B cell (primary cell): ENCODE results near the gene KPNB1. TPM values are rescaled to one million over a fixed set of nuclear protein-coding genes. Genes with fewer than 3 reads are reported as not detected.

Source experiments
- ATAC-seq: fragments of 200-7000 bp; cut with Tn5 transposase; one replicate; pipeline ENCODE4 v1.10.0; 2021; ENCODE audit warnings: low read depth, mild to moderate bottlenecking, moderate number of reproducible peaks, moderate library complexity
- CTCF ChIA-PET: fragments of 350-600 bp; sonication (Branson Sonifier 250); formaldehyde crosslinking; loops from one replicate; lab custom pipeline; 2021; ENCODE audit warnings: antibody characterized with exemption, inconsistent platforms; lab: Charles Lee
- POLR2A ChIA-PET: fragments of 350-600 bp; sonication (Branson Sonifier 250); formaldehyde crosslinking; loops from one replicate; lab custom pipeline; 2021; ENCODE audit warnings: antibody characterized with exemption; lab: Charles Lee
- DNase-seq: peaks from one replicate; pipeline ENCODE4 v3.0.0; 2013
- H2AFZ ChIP-seq: 2 replicates; pipeline ENCODE4 v1.6.1; 2012; ENCODE audit warnings: mild to moderate bottlenecking, low read depth, low read length; ENCODE audit not compliant: insufficient read depth, poor library complexity, severe bottlenecking
- H3K27ac ChIP-seq, 2 donors: 1 replicate in 1 of 2; 2 replicates in 1 of 2; pipeline ENCODE4 v1.5.1; 2012 to 2013; ENCODE audit warnings: low read length in 2 of 2, mild to moderate bottlenecking in 2 of 2, moderate library complexity in 1 of 2
- H3K27me3 ChIP-seq, 4 experiments: fragments of 200-600 bp in 1 of 4; sonication (generic) in 1 of 4; replicated peaks in 1 of 4; 1 replicate in 2 of 4; 2 replicates in 2 of 4; pipeline versions ENCODE4 v1.6.1 to v1.7.0; 2013 to 2016; ENCODE audit warnings: low read length in 3 of 4, mild to moderate bottlenecking in 2 of 4, mixed read lengths in 1 of 4, moderate library complexity in 1 of 4; ENCODE audit not compliant: insufficient read depth in 4 of 4, control insufficient read depth in 3 of 4; ENCODE audit errors: control extremely low read depth in 1 of 4
- H3K36me3 ChIP-seq, 2 experiments: replicated peaks in 1 of 2; 1 replicate in 1 of 2; 2 replicates in 1 of 2; pipeline versions ENCODE4 v1.6.1 to v1.7.1; 2013; ENCODE audit warnings: low read length in 1 of 2; ENCODE audit not compliant: insufficient read depth in 2 of 2, control insufficient read depth in 1 of 2; ENCODE audit errors: control extremely low read depth in 1 of 2, extremely low read depth in 1 of 2
- H3K4me1 ChIP-seq, 2 donors: fragments of 200-600 bp in 1 of 2; sonication (generic) in 1 of 2; 1 replicate in 1 of 2; 2 replicates in 1 of 2; pipeline versions ENCODE4 v1.5.1 to v1.6.1; 2013 to 2017; ENCODE audit warnings: low read length in 2 of 2; ENCODE audit not compliant: control insufficient read depth in 2 of 2, insufficient read depth in 2 of 2
- H3K4me2 ChIP-seq: replicated peaks from 2 replicates; pipeline ENCODE3; 2012; ENCODE audit warnings: mild to moderate bottlenecking, low read depth, low read length; ENCODE audit not compliant: poor library complexity, severe bottlenecking
- H3K4me3 ChIP-seq, 5 experiments: fragments of 200-600 bp in 1 of 5; sonication (generic) in 1 of 5; 1 replicate in 3 of 5; 2 replicates in 2 of 5; pipeline versions ENCODE4 v1.5.1 to v1.7.0; 2011 to 2016; ENCODE audit warnings: low read length in 4 of 5, mild to moderate bottlenecking in 4 of 5, low read depth in 2 of 5, control low read depth in 1 of 5, moderate library complexity in 1 of 5; ENCODE audit not compliant: insufficient read depth in 1 of 5; ENCODE audit errors: control extremely low read depth in 1 of 5, extremely low read depth in 1 of 5
- H3K79me2 ChIP-seq: fragments of 200-600 bp; sonication (generic); one replicate; pipeline ENCODE4 v1.6.0; 2016; ENCODE audit warnings: low read length; ENCODE audit not compliant: control insufficient read depth, insufficient read depth
- H3K9ac ChIP-seq: fragments of 200-600 bp; sonication (generic); 2 replicates; pipeline ENCODE4 v1.6.1; 2017; ENCODE audit warnings: mild to moderate bottlenecking, low read length, moderate library complexity
- H3K9me3 ChIP-seq, 3 donors: one replicate each; pipeline versions ENCODE4 v1.6.1 to v1.7.1; 2013; ENCODE audit warnings: low read length in 2 of 3; ENCODE audit not compliant: control insufficient read depth in 2 of 3, insufficient read depth in 1 of 3; ENCODE audit errors: control extremely low read depth in 1 of 3
- H4K20me1 ChIP-seq: 2 replicates; pipeline ENCODE4 v1.6.0; 2012; ENCODE audit warnings: mild to moderate bottlenecking, low read length; ENCODE audit not compliant: insufficient read depth, control insufficient read depth, poor library complexity, severe bottlenecking
- H3K27ac Mint-ChIP-seq: one replicate; pipeline ENCODE4 v1.8.0; 2021; ENCODE audit warnings: mixed read lengths
- H3K27me3 Mint-ChIP-seq: one replicate; pipeline ENCODE4 v1.8.0; 2021; ENCODE audit warnings: mixed read lengths
- H3K4me1 Mint-ChIP-seq: one replicate; pipeline ENCODE4 v1.8.0; 2021; ENCODE audit warnings: mixed read lengths
- H3K4me3 Mint-ChIP-seq: one replicate; pipeline ENCODE4 v1.8.0; 2021; ENCODE audit warnings: mixed read lengths
- H3K9me3 Mint-ChIP-seq: one replicate; pipeline ENCODE4 v1.8.0; 2022; ENCODE audit warnings: mixed read lengths; ENCODE audit not compliant: insufficient read depth
- EZH2 ChIP-seq: IDR thresholded peaks from 2 replicates; pipeline ENCODE4 v1.6.1; 2012; ENCODE audit warnings: borderline replicate concordance, low read depth, mild to moderate bottlenecking, moderate library complexity, low read length; ENCODE audit not compliant: insufficient read depth, poor library complexity, severe bottlenecking
- WGBS: methylation state at CpG from one replicate; pipeline ENCODE4 v1.1.5; 2013; ENCODE audit warnings: missing lambda C conversion rate; ENCODE audit not compliant: insufficient coverage; 5-methylcytosine and 5-hydroxymethylcytosine counted together
- intact Hi-C: fragments of 100-400 bp; cut with micrococcal nuclease; formaldehyde crosslinking; loops from one replicate; pipeline ENCODE4 v1.10.0; 2022
- polyA plus RNA-seq: library from polyadenylated mRNA; depleted of rRNA; stranded (reverse); fragments of >200 nt; gene quantifications from 2 replicates; pipeline ENCODE4 v1.2.3, GENCODE V29; 2012
- total RNA-seq, 2 donors: library from RNA; stranded (reverse); fragments of 120-200 nt in 1 of 2; gene quantifications; 1 replicate in 1 of 2; 2 replicates in 1 of 2; pipeline versions ENCODE4 v1.2.3 to v1.2.4, GENCODE V29; 2013 to 2022
- TF ChIP-seq, protein P1 (sequence below): fragments of 200-600 bp; IDR thresholded peaks from one replicate; pipeline ENCODE4 v1.8.0; 2022; ENCODE audit warnings: antibody characterized with exemption, mild to moderate bottlenecking

The KPNB1 gene
- total and polyA plus RNA-seq, 2 donors (not counting 1 experiment from before 2014, with no cell fraction given), result 60.6 to 278 TPM

DNA sequence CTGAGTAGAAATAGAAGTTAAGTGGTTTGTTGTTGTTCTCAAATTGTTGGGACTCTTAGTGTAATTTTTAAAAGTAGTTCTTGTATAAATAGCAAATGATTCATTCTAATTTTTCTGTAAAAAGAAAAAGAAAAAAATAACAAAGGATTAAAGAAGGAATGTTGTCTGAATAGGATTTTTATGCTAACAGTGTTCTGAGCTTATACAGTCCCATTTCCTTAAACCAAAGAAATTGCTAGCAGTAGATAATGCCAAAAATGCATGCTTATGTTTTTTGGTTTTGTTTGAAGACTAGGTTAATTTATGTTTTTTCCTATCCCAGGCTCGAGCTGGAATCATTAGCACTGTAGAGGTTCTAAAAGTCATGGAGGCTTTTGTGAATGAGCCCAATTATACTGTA is 44.7 kb upstream of the KPNB1 start:
- no peak overlapping the region for H2AFZ ChIP-seq
- POLR2A ChIA-PET, result no interaction called here
- Mint-ChIP-seq H3K27me3 (no peaks in the 10 kb centered on the region), H3K4me1 (no peaks in the 10 kb centered on the region), H3K27ac (no peak overlapping the region), H3K9me3 (no peaks in the 10 kb centered on the region), H3K4me3 (no peak overlapping the region)
- 100% methylated on average over 1 of the region's 1 CpG for WGBS
- H3K9me3 ChIP-seq, result no peaks in the 10 kb centered on the region
- H3K4me2 ChIP-seq, result no peak overlapping the region
- intact Hi-C loops, result no loop called here
- DNase-seq, result no peak
- H3K79me2 ChIP-seq, result no peaks in the 10 kb centered on the region
- no peak for ATAC-seq
- CTCF ChIA-PET, result interaction anchor here (0.6 to 2.6 kb wide), 3 partner anchors 10 to 15 kb away, joined by 4 to 12 read pairs (median 5); no protein-coding TSS in a partner anchor
- H4K20me1 ChIP-seq, result no peaks in the 10 kb centered on the region
- no peak overlapping the region for H3K27ac ChIP-seq
- no peaks in the 10 kb centered on the region for H3K4me1 ChIP-seq
- no peak overlapping the region for H3K4me3 ChIP-seq
- H3K36me3 ChIP-seq, result peaks cover 11 to 31% of the 10 kb centered on the region in 2 experiments
- no peak overlapping the region for H3K9ac ChIP-seq
- TF ChIP-seq, protein P1, sequence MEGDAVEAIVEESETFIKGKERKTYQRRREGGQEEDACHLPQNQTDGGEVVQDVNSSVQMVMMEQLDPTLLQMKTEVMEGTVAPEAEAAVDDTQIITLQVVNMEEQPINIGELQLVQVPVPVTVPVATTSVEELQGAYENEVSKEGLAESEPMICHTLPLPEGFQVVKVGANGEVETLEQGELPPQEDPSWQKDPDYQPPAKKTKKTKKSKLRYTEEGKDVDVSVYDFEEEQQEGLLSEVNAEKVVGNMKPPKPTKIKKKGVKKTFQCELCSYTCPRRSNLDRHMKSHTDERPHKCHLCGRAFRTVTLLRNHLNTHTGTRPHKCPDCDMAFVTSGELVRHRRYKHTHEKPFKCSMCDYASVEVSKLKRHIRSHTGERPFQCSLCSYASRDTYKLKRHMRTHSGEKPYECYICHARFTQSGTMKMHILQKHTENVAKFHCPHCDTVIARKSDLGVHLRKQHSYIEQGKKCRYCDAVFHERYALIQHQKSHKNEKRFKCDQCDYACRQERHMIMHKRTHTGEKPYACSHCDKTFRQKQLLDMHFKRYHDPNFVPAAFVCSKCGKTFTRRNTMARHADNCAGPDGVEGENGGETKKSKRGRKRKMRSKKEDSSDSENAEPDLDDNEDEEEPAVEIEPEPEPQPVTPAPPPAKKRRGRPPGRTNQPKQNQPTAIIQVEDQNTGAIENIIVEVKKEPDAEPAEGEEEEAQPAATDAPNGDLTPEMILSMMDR, result no peak
- TF ChIP-seq EZH2, result no peak
- H3K27me3 ChIP-seq, result no peaks in the 10 kb centered on the region

DNA sequence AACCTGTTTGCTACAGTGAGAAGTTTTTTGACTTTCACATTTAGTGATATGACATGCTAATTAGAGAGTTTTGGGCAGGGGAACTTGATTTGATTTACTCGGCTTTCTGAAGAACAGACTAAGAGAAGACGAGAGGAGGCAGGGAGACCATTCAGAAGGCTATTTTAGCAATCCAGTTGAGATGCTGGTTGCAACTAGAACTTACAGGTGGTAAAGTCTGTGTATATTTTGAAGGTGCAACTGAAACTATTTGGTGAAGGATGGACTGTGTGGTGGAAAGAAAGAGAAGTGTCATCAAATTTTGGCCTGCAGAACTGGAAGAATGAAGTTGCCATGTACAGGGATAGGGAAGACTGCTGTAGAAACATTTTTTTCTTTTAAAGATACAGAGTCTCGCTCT is 42.2 kb upstream of the KPNB1 start:
- no peak overlapping the region for H3K4me3 ChIP-seq
- no peak overlapping the region for H2AFZ ChIP-seq
- H3K4me2 ChIP-seq, result no peak overlapping the region
- Mint-ChIP-seq H3K27me3 (no peaks in the 10 kb centered on the region), H3K9me3 (no peaks in the 10 kb centered on the region), H3K27ac (no peak overlapping the region), H3K4me1 (no peaks in the 10 kb centered on the region), H3K4me3 (no peak overlapping the region)
- H3K27ac ChIP-seq, result no peak overlapping the region
- DNase-seq, result no peak
- ATAC-seq, result no peak
- no peaks in the 10 kb centered on the region for H4K20me1 ChIP-seq
- no peaks in the 10 kb centered on the region for H3K27me3 ChIP-seq
- intact Hi-C loops, result no loop called here
- no peaks in the 10 kb centered on the region for H3K9me3 ChIP-seq
- no peak overlapping the region for H3K9ac ChIP-seq
- CTCF ChIA-PET, result interaction anchor here (1.2 kb wide), 1 partner anchor 245 kb away, joined by 3 read pairs; no protein-coding TSS in a partner anchor
- 96% methylated on average over 3 of the region's 3 CpGs for WGBS
- TF ChIP-seq EZH2, result no peak
- TF ChIP-seq, protein P1, result no peak
- H3K4me1 ChIP-seq, result no peaks in the 10 kb centered on the region
- POLR2A ChIA-PET, result interaction anchor here (0.7 kb wide), 1 partner anchor 107 kb away, joined by 4 read pairs; no protein-coding TSS in a partner anchor
- H3K79me2 ChIP-seq, result no peaks in the 10 kb centered on the region
- peaks cover 5 to 26% of the 10 kb centered on the region in 2 experiments for H3K36me3 ChIP-seq
